Measurements from ENCODE around the gene NGLY1.

The NGLY1 gene

DNA sequence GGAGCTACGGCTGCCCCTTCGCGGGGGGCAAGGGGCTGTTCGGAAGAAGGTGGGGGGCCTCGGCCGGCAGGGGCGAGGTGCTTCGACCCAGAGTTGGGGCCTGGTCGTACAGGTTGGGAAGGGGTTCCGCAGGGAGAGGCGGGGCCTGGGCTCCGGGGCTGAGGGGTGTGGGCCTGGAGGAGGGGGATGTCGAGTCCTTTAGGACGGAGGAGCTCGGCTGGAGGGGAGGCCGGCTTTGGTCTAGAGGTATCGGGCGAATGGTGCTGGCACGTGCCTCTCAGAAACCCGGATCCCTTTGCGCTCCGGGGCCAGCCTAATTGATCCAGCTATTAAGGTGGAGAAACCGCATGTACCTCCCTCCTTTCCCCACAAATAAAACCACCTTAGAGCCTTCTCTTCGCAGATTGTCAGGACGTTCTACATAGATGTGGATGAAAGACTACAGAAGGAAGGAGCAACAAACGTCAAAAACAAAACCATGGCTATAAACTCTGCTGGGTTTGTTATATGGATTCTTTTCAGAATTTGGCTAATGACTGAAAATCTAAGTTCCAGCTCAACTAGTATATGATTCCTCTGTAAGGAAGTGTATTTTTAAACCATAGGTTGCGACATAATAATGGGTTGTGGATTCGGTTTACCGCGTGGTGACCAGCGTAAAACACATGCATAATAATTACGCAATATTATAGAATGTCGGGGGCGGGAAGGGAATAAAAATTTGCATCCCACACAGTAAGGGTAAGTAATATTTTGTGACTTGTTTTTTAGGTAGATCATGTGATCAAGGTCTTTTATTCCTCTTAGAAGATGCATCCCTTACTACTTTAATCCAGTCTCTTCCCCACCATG, 644 bp upstream of the NGLY1 start:
- DNase-seq, result peak; percentile 2

GRCh38 chr3:25782636-25782937, 656 bp downstream of the NGLY1 start:
- DNase-seq, result no peak

DNA sequence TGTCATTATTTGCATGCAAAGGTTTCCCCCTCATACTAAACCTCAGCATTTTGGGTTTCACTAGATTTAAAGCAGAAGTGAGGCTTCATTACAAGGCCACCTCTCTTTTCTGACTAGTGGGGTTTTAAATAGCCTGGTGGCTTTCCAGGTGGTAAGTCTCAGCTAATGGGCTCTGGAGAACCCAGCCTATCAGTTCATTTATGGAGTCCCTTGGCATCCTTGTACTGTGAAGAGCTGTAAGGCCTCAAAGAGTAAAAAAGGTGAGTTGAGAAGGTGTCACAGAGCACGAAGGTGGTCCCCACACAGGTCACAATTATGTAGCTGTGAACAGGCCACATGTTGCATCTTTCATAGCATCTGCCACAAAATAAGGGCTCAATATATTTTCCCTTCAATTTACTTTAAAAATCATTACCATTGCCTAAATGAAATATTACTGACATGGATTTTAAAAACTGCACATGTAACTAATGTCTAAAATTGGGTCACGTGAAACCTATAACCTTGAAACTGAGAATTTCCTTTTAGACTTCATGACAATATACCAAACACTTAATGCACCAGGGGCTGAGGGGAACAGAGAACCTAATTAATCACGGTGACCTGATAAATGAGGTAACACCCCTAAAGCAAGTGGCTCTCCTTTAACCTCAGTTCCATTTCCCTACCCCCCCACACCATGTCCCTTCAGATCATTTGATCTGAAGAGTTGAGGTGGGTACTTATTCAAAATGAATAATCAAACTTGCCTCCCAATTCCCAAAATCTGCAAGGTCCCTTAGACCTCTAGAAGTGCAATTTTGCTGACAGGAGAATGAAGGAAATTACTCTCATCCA, 1.3 kb downstream of the NGLY1 start:
- no peak for DNase-seq

DNA sequence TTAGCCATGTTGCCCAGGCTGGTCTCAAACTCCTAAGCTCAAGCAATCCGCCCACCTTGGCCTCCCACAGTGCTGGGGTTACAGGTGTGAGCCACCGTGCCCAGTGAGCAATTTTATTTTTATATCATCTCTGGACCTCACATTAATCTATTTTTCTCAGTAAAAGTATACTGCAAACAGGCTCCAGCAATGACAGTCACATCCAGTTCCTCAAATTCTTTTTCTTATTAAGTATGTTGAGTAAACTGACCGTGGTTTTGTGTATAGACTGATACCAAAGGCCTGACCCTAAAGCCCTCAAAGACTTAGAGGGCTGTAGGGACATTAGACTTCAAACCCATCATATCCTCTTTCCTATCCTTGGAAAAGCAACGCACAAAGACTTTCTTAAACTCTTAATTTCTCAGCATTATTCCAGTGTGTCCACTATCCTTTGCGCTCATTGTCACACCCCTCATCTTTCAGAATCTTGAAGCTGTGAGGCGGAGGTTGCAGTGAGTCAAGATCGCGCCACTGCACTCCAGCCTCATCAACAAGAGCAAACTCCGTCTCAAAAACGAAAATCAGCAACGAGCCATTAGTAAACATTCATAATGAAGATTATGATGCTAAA, 2.0 kb downstream of the NGLY1 start:
- no peak for DNase-seq

DNA sequence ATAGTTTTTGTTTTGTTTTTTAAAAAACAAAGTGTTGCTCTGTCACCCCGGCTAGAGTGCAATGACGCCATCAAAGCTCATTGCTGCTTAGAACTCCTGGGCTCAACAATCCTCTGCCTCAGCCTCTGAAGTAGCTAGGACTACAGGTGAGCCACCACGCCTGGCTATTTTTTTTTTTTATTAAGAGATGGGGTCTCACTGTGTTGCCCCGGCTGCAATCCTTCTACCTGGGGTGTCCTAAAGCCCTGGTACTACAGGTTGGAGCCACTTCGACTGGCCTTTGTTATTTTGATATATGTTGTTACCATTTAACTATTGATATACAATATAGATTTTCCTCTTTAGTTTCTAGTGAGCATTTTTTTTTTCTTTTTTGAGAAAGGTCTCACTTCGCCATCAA, 2.6 kb downstream of the NGLY1 start:
- no peak for DNase-seq

DNA sequence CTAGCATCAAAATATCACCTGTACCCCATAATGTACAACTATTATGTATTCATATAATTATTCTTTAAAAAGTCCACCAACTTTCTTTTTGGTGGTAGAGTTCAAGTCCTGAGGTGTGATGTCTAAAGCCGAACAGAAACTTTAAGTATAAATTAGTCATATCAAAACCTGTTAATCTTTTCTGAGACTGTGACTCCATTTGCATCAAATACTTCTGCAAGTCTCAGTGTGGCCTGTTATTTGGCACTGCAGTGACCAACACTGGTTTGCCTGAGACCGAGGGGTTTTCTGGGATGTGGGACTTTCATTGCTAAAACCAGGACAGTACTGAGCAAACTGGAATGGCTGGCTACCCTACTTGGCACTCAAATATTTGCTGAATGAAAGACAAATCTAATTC, 7.3 kb downstream of the NGLY1 start:
- no peak for DNase-seq

DNA sequence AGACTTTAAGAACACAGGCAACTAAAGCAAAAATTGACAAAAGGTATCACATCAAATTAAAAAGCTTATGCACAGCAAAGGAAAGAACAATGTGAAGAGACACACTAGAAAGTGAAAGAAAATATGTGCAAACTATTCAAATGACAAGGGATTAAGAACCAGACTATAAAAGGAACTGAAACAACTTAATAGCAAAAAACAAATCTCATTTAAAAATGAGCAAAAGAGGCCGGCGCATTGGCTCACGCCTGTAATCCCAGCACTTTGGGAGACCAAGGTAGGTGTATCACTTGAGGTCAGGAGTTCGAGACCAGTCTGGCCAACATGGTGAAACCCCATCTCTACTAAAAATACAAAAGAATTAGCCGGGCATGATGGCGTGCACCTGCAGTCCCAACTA, 14.4 kb downstream of the NGLY1 start:
- no peak for DNase-seq

- DNase-seq, result no peak
Measured at GRCh38 chr3:25751725-25752124, 31.5 kb downstream of the NGLY1 start.

DNA sequence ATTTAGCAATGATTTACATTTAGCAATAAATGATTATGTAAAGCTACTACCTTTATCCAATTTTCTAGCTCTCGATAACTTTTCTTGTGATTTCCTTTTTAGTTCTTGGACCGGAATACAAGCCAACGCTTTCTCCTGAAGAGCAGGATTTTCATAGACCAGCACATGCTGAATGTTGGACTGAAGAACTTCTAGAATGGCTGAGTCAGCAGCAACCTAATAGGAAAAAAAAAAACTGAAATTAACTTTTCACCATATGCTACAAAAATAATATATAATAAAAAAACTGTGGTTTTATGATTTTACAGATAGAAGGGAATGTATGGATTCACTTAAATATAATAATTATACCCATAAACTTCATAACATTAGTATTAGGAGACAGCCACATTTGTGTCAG, 32.2 kb downstream of the NGLY1 start:
- DNase-seq, result no peak

DNA sequence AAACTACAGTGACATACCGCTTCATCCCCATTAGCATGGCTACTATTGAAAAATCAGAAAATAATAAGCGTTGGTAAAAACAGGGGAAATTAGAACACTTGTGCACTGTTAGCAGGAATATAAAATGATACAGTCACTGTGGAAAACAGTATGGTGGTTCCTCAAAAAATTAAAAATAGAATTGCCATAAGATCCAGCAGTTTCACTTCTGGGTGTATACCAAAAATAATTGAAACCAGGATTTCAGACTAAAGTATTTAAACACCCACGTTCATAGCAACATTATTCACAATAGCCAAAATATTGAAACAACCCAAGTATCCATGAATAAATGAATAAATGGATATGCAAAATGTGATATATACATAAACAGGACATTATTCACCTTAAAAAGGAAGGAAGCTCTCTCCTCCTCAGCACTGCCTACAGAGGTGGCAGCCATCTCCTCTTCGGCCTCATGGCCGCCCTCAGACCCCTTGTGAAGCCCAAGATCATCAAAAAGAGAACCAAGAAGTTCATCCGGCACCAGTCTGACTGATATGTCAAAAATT, 34.1 kb downstream of the NGLY1 start:
- DNase-seq, result no peak

GRCh38 chr3:25748189-25748588, 35.1 kb downstream of the NGLY1 start:
- DNase-seq, result no peak

GRCh38 chr3:25747033-25747432, 36.2 kb downstream of the NGLY1 start:
- DNase-seq, result peak; percentile 31

DNA sequence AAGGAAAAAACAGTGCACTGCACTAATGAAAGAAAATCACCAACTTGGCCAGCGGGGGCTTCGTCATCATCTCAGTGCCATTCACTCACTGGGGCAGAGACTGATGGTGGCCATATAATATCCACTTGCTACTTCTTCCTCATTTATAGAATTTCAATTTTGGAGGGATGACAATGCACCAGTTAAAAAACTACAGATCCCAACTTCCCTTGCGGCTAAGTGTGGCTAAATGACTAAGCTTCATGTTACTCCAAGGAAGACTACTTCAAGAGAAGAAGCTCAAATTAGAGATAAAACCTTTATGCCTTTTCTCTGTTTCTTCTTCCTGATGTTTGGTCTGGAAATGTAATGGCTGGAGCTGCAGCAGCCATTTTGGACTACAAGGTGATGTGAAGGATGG, 38.8 kb downstream of the NGLY1 start:
- DNase-seq, result no peak

- DNase-seq, result no peak
Measured at GRCh38 chr3:25728101-25728500, 55.1 kb downstream of the NGLY1 start.

GRCh38 chr3:25727316-25727715, 55.9 kb downstream of the NGLY1 start:
- no peak for DNase-seq

- no peak for DNase-seq
Measured at GRCh38 chr3:25725810-25726209, 57.4 kb downstream of the NGLY1 start.

DNA sequence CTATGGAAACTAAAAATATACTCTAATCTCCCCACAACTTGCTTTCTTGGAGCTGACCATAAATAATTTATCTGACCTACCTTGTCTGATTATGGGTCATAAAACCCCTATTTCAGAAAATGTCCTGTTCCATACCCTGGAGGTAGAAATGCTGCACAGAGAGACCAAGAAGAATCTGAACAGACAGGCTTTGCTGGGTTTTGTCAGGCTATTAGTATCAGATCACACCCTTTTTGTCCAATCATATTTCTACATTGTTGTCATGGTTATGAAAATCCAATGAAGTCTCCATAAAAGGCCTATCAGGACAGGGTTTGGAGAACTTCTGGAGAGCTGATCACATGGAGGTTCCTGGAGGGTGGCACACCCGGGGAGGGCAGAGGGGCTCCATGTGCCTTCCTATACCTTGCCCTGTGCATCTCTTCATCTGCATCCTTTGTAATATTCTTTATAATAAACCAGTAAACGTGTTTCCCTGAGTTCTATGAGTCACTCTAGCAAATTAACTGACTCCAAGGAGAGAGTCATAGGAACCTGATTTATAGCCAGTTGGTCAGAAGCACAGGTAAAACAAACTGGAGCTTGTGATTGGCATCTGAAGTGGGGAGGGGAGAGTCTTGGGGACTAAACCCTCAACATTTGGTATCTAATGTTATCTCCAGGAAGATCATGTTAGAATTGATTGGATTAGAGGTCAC, 58.1 kb downstream of the NGLY1 start:
- DNase-seq, result no peak

DNA sequence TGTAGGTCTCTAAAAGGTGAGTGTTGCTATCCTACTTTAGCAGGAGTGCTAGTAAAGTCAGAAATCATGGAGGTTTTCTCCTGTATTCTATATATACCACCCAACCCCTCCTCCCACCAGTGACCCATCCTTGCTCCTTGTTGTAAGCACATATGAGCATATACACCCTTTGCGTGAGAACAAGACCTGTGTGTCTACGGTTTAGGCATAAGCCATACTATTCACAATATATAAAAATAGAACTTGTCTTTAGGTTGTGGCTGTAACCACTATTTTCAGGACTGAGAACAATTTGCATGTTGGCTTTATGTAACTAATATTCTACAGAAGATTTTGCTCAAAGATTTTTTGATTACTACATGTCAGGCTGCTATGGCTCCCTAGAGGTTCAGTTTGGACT, 59.4 kb downstream of the NGLY1 start:
- DNase-seq, result no peak

- no peak for DNase-seq
Measured at GRCh38 chr3:25719321-25719720, 63.9 kb downstream of the NGLY1 start.

DNA sequence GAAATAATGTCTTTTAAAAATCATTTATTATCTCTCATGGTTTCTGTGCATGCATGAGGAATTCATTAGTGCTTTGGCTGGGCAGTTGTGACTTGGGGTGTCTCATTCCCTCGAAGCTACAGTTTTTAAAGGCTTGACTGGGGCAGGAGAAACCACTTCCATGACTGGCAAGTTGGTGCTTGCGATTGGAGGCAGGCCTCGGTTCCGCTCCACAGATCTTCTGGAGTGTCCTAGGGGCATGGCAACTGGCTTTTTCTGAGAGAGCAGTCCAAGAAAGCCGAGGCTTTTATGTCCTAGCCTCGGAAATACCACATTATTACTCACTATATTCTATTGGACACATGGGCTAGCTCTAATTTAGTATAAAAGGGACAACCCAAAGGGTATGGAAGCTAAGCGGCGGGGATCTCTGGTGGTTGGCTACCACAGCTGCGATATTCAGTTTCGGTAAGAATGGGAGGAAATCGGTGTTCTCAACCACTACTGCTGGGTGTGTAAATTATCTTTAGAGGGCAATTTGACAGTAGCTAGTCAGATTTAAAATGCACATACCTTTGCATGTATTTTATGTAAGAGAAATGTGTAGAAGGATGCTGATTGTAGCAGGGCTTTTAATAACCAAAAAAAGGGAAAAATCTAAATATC, 69.8 kb downstream of the NGLY1 start:
- DNase-seq, result no peak

DNA sequence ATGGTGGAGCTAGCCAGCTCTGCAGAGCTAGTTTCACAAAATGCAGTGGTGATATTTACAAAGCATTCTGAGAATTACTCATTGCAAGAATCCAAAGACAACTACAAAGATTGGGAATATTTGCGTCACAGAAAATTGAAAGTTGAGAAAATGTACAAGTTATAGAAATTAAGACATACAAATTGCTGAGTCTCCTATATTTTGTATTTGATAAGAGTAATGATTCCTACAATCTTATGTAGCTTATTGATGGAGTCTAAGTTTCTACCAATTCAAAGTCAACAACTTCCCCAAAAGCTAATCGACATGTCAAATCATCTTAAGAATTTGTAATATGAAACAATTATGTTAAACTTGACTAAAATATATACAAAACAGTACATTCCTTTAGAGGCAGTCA, 72.2 kb downstream of the NGLY1 start:
- no peak for DNase-seq

- no peak for DNase-seq
Measured at GRCh38 chr3:25708036-25708435, 75.2 kb downstream of the NGLY1 start.

All from NCI-H226 (cell line).